KG1 (cell line): ENCODE measurements around the gene CACNG7.

Experiments used
- DNase-seq: peaks from one replicate; lab custom pipeline; 2025; lab: John Stamatoyannopoulos, UW

CACNG7 gene

GRCh38 chr19:53957448-53958167 lies 48.5 kb downstream of the CACNG7 start:
- DNase-seq, result no peak

- no peak for DNase-seq
Measured at GRCh38 chr19:53958168-53958571, 49.1 kb downstream of the CACNG7 start.

DNA sequence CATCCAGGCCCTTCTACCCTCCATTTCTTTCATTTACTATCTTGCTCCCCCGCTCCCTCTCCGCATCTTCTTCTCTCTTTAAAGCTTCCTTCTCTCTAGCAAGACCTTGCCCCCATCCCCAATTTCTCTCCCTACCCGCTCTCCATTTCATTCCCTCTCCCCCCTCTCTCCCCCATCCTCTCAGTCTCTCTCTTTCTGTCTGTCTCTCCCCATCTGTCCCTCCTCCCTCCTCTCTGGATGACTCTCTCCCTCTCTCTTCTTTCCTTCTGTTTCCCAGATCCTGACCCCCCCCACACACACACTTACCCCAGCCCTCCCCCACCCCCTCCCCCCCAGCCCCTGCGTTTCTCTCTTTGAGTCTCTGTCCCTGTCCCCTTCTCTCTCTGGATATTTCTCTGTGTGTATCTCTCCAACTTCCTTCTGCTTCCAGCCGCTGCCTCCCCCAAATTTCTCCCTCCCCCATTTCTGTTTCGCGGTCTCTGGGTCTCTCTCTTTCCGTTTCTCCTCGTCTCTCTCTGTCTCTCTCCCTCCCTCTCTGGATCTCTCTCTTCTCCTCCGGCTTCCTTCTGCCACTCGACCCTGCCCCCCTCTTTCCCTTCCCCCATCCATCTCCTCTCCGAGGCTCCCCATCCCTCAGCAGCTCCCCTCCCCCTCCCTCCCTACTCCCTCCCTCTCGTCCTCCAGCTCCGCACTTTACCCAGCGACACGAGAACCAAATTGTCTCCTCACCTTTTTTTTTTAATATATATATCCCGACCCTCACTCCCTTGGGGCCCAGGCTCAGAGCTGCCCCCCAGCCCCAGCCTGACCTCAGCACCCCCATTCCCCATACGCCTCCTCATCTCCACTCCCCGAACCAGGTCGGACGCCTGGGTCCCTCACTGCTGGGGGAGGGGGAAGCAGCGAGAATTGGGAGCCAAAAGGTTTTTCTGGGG lies 50.0 kb downstream of the CACNG7 start:
- DNase-seq, result no peak

DNA sequence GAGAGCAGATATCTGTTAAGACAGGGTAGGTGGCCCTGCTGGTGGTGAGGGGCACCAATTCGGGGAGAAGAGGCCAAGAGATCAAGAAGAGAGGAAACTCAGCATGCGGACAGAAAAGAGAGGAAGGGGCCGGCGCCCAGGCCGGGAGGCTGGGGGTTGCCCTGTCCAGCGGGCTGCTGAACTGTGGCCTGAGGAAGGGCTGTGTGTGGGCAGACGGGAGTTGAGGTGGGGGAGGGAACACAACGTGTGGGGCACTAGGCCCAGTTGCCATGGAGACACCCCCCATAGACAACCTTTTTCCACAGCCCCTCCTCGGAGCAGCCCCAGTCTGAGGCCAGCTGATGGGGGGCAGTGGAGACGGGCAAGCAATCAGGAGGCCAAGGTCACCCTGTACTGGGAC lies 51.1 kb downstream of the CACNG7 start:
- no peak for DNase-seq

DNA sequence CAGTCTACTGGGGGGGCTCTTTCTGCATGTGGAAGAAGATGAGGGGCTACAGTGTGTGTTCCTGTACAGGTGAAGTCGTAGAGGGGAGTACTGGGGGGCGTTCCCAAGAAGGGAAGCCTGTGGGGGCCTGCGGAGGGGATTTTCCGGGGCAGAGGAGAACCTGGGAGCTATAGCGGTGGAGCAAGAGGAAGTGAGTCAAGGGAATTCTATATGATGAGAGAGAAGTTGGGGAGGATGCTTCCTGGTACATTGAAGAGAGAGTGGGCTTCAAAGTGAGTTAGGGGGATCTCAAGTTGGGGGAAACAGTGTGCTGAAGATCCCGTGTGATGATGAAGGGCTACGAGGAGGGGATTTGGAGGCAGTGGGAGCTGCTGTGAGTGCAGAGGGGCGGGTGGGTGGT lies 51.8 kb downstream of the CACNG7 start:
- DNase-seq, result no peak

GRCh38 chr19:53961523-53962356 lies 52.7 kb downstream of the CACNG7 start:
- no peak for DNase-seq

DNA sequence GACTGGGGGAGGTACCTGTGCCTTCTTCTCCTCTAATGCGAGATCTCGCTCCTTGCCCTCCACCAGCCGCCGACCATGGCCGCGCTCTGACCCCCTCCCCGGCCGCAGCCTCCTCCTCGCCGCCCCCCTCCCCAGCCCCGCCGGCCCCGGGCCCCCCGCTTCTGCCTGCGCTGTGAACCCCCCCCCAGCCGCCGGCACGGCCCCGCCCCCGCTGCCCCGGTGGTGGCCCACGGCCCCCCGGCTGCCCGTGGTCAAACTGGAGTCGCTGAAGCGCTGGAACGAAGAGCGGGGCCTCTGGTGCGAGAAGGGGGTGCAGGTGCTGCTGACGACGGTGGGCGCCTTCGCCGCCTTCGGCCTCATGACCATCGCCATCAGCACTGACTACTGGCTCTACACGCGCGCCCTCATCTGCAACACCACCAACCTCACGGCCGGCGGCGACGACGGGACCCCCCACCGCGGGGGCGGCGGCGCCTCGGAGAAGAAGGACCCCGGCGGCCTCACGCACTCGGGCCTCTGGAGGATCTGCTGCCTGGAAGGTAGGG lies 53.9 kb downstream of the CACNG7 start, which contains the start of gene CACNG8:
Gene CACNG8 (plus strand): TSS at position 51 of the 545 bp plus-strand sequence.
- no peak for DNase-seq

- DNase-seq, result no peak
Measured at GRCh38 chr19:53965091-53965490, 56.0 kb downstream of the CACNG7 start.

- DNase-seq, result no peak
Measured at GRCh38 chr19:53966931-53967330, 57.9 kb downstream of the CACNG7 start.

GRCh38 chr19:53969366-53969765 lies 60.3 kb downstream of the CACNG7 start:
- DNase-seq, result no peak

DNA sequence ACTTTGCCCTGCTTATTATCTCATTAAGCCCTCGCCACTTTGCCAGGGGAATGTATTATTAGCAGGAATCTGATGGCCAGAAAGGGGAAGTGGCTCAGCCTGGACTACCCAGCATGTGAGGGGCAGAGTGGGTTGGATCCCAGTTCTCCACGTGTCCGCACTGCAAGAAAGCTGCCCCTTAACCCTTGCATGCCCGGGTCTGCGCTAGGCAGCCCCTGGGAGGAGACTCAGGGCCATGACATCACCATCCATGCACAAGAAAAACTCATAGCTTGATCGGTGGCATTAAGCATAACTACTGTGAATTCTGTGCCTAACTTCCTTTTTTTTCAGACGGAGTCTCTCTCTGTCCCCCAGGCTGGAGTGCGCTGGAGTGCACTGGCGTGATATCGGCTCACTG lies 62.6 kb downstream of the CACNG7 start:
- no peak for DNase-seq

DNA sequence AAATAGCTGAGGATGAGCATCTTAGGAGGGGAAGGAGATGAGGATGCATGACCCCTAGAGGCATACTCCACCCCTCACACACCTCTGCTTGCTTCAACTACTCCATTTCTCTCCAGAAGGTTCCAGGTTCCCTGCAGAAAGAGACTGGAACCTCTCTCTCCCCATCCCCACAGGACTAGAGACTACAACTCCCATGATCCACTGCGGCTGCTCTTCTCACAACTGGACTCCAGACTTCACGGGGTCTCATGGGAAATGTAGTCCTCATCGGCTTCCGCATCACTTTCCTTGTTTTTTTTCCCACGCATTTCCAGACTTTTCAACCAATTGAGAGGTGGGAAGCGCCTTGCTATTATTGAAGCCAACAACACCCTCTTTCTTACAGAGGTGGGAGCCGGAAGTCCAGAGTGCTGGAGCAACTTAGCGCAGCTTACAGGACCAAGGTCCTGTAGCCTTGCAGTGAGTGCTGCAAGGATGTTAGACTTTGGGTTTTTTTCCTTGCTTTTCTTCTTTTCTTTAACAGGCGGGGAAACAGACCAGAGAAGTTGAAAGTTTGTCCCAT lies 68.4 kb downstream of the CACNG7 start:
- peak; percentile 40 for DNase-seq

DNA sequence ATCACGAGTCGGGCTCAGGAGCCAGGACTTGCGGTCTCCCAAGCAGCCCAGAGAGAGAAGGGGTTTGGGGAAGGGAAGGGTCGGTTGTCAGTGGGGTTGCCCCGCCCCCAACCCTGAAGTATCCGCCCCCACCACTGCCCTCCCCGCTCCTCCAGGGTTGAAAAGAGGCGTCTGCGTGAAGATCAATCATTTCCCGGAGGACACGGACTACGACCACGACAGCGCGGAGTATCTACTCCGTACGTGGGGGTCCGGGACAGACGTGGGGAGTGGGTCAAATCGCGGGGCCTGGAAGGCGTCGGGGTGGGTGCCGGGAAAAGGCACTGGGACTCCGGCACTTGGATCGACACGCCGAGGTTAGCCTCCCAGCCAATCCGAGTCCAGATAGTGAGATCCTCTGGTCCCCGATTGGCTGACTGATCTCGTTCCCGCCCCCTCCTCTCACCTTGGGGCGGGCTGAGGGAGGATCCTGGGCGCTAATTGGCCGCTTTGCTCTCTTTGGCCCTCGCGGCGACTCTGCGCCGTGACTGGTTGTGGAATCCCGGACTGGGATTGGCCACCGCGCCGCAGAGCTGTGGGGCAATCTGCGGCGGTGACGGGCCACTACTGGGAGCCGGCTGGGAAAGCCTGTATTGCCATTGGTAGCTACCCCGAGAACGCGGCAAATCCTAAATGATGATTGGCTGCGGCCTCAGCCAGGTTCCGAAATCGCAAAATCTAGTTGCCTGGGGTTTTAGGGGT lies 69.1 kb downstream of the CACNG7 start:
- DNase-seq, result no peak

- DNase-seq, result no peak
Measured at GRCh38 chr19:53978975-53979801, 70.1 kb downstream of the CACNG7 start.

- no peak for DNase-seq
Measured at GRCh38 chr19:53980539-53981375, 71.7 kb downstream of the CACNG7 start.

DNA sequence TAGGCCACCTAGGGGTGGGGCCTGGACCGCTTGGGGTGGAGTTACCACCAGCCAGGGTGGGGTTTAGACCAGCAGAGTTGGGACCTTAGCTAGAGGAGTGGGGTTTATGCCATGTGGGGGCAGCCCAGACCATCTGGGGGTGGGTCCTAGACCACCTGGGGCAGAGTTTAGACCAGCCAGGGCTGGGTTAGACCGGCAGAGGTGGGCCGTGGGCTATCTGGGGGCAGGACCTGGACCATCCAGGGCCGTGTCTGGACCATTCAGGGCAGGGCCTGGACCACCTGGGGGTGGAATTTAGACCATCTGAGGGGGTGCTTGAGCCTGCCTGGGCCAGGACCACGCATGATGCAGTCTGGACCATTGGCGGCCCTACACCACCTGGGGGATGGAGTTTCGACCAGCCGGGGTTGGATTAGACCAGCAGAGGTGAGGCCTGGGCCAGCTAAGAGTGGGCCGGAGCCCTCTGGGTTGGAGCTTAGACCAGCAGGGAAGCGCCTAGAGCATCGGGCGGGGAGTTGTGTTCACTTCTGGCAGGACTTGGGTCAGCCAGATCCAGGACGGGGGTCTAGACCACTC lies 72.4 kb downstream of the CACNG7 start:
- DNase-seq, result no peak

- no peak for DNase-seq
Measured at GRCh38 chr19:53982001-53982451, 72.9 kb downstream of the CACNG7 start.

- DNase-seq, result no peak
Measured at GRCh38 chr19:53982611-53983010, 73.5 kb downstream of the CACNG7 start.
